SU-DHL-6 (cell line): ENCODE measurements around the gene DBNDD1.

Experiments used
- CTCF ChIP-seq: fragments of 200-600 bp; sonication (generic); IDR thresholded peaks from one replicate; pipeline ENCODE4 v1.5.1; 2017; ENCODE audit warnings: antibody characterized with exemption, mild to moderate bottlenecking, low read length, moderate library complexity; ENCODE audit not compliant: insufficient read depth, poor library complexity, severe bottlenecking
- EZH2phosphoT487 ChIP-seq: fragments of 200-600 bp; sonication (generic), shearing (Covaris generic); conservative IDR thresholded peaks from 2 replicates; pipeline ENCODE4 v1.6.1; 2018; ENCODE audit warnings: mild to moderate bottlenecking, antibody characterized with exemption, low read length, moderate library complexity, mixed read lengths

- no peak for TF ChIP-seq CTCF
- TF ChIP-seq EZH2phosphoT487 = no peak
Observed at GRCh38 chr16:90047714-90048346, 28.6 kb upstream of the DBNDD1 start.
